Heart right ventricle (tissue), 16 donors: ENCODE results near the gene PRKCE. TPM values are rescaled to one million over a fixed set of nuclear protein-coding genes. Genes with fewer than 3 reads are reported as not detected.
A peak's percentile ranks its signal among the peaks of the same experiment; 100 is the strongest.
"Not testable (repeated sequence)": the region's sequence is repeated elsewhere in the genome, so short reads cannot be mapped to it uniquely, and the experiment has no call there.

ENCODE experiments used
- ATAC-seq, 8 donors: fragments of 200-7000 bp; cut with Tn5 transposase; one replicate each; pipeline ENCODE4 v1.9.1; 2020; ENCODE audit warnings: mild to moderate bottlenecking in 8 of 8, moderate library complexity in 8 of 8, moderate number of reproducible peaks in 1 of 8
- DNase-seq, 2 donors: peaks; one replicate each; pipeline ENCODE4 v3.0.0-alpha.2; 2020
- H3K27ac ChIP-seq, 10 donors: fragments of 200-600 bp; sonication (generic) in 2 of 10; one replicate each; pipeline versions ENCODE4 v1.5.0 to v1.8.0; 2020 to 2022; ENCODE audit warnings: mild to moderate bottlenecking in 3 of 10
- H3K27me3 ChIP-seq, 7 donors: fragments of 200-600 bp; one replicate each; pipeline ENCODE4 v1.8.0; 2021 to 2022; ENCODE audit warnings: mild to moderate bottlenecking in 2 of 7
- H3K36me3 ChIP-seq, 9 donors: fragments of 200-600 bp; sonication (generic) in 1 of 9; one replicate each; pipeline versions ENCODE4 v1.5.0 to v1.8.0; 2020 to 2022; ENCODE audit warnings: mild to moderate bottlenecking in 2 of 9
- H3K4me1 ChIP-seq, 9 donors: fragments of 200-600 bp; sonication (generic) in 1 of 9; one replicate each; pipeline versions ENCODE4 v1.5.0 to v1.8.0; 2020 to 2022; ENCODE audit warnings: mild to moderate bottlenecking in 4 of 9
- H3K4me3 ChIP-seq, 10 donors: fragments of 200-600 bp; sonication (generic) in 2 of 10; one replicate each; pipeline versions ENCODE4 v1.5.0 to v1.8.0; 2020 to 2022; ENCODE audit warnings: mild to moderate bottlenecking in 7 of 10, moderate library complexity in 2 of 10
- H3K9me3 ChIP-seq, 11 donors: fragments of 200-600 bp in 10 of 11; sonication (generic) in 2 of 11; one replicate each; pipeline versions ENCODE4 v1.5.0 to v1.8.0; 2013 to 2022; ENCODE audit warnings: mild to moderate bottlenecking in 2 of 11, control low read depth in 1 of 11, moderate library complexity in 1 of 11
- CTCF ChIP-seq, 9 donors: fragments of 200-600 bp; sonication (generic) in 2 of 9; IDR thresholded peaks; one replicate each; pipeline versions ENCODE4 v1.5.0 to v1.8.0; 2021 to 2022; ENCODE audit warnings: antibody characterized with exemption in 9 of 9, mild to moderate bottlenecking in 5 of 9, moderate library complexity in 1 of 9
- WGBS, 2 donors: extraction: QIAGEN DNeasy Blood & Tissue Kit; methylation state at CpG; one replicate each; pipeline ENCODE4 v1.1.7; 2013; ENCODE audit warnings: inconsistent platforms in 1 of 2; 5-methylcytosine and 5-hydroxymethylcytosine counted together
- intact Hi-C, 10 donors: fragments of 100-400 bp; cut with DNase I; formaldehyde crosslinking; loops; one replicate each; pipeline versions ENCODE4 v1.11.1 to v1.14.2; 2022
- polyA plus RNA-seq, 2 donors: library from polyadenylated mRNA; stranded (reverse); fragments of 200-250 nt; gene quantifications; one replicate each; pipeline ENCODE4 v1.2.3, GENCODE V29; 2013
- total RNA-seq, 10 donors: library from RNA; stranded (reverse); fragmentation: NEBNext Ultra II Directional in 3 of 10; extraction: Animal tissue kit (Norgen Biotek cat#: 25700) in 3 of 10; gene quantifications; one replicate each; pipeline versions ENCODE4 v1.2.1 to v1.2.4, GENCODE V29; 2021 to 2023
- donor health status: Arrhythmogenic right ventricular cardiomyopathy.
- donor health status: ischemic (EF 13 %, LVEDD 7.1; RV severe dilation, severe dysfunction).
- donor health status: healthy with polysubstance abuse.
- donor health status: DM: no; HTN: yes; CAD: no.
- donor health status: DM: no; HTN: no; CAD: no.
- donor health status: ischemic (EF 25% LVEDD 6.9; RV normal size, moderate dysfunction).
- donor health status: ischemic (EF 25% LVEDD 5.7; RV mildly dilated, moderate dysfunction).
- donor health status: healthy.
- donor health status: DM: yes; HTN: yes; CAD: no.
- donor health status: Ischemic cardiomyopathy.
- donor health status: ischemic (EF 35%, LVEDD 5.7; RV mildly dilated, moderate dysfunction).
- donor health status: nonischemic (EF 11% LVEDD 7.7; RV severe dilation, severe dysfunction).
- donor health status: DM: yes; HTN: yes; CAD: no.
- donor health status: PGD.
- donor health status: ischemic (EF 29% LVEDD 5.4; RV normal size, mild dysfunction).
- donor health status: nonischemic (EF 23%, LVEDD 6.1; RV moderate dilation, normal function).

Gene PRKCE
- total and polyA plus RNA-seq, 12 donors = 3.7 to 22.7 (median 16.7) TPM

GRCh38 chr2:45715601-45716379 is 64.3 kb downstream of the PRKCE start:
- Histone ChIP-seq H3K4me1 (peaks cover 0 to 31% (median 5%) of the 10 kb centered on the region in 9 donors), H3K4me3 (no peak overlapping the region), H3K9me3 (no peaks in the 10 kb centered on the region), H3K27me3 (no peaks in the 10 kb centered on the region), H3K27ac (no peak overlapping the region), H3K36me3 (no peaks in the 10 kb centered on the region)
- DNase-seq (no peak), ATAC-seq (no peak)
- 93 to 96% methylated on average over 5 of the region's 5 CpGs for WGBS, 2 donors
- TF ChIP-seq CTCF (IDR thresholded peaks at IDR 0.05) = no peak
- intact Hi-C loops = no loop called here

- H3K27ac ChIP-seq, intact Hi-C loops, H3K9me3 ChIP-seq, H3K4me3 ChIP-seq, DNase-seq, ATAC-seq, H3K36me3 ChIP-seq, H3K27me3 ChIP-seq: not testable (repeated sequence)
- H3K4me1 ChIP-seq = peaks cover 0 to 31% (median 5%) of the 10 kb centered on the region in 9 donors
- 68 to 76% methylated on average over 1 of the region's 1 CpG for WGBS, 2 donors
Observed at GRCh38 chr2:45716432-45716831, 65.0 kb downstream of the PRKCE start.

- no peak for DNase-seq
- intact Hi-C loops = no loop called here
- no peak for TF ChIP-seq CTCF (IDR thresholded peaks at IDR 0.05)
- no peaks in the 10 kb centered on the region for H3K27me3 ChIP-seq
- peaks cover 0 to 31% (median 5%) of the 10 kb centered on the region in 9 donors for H3K4me1 ChIP-seq
- no peak for ATAC-seq
- no peak overlapping the region for H3K4me3 ChIP-seq
- H3K27ac ChIP-seq = no peak overlapping the region
- H3K9me3 ChIP-seq = no peaks in the 10 kb centered on the region
- H3K36me3 ChIP-seq = no peaks in the 10 kb centered on the region
Observed at GRCh38 chr2:45716915-45717314, 65.4 kb downstream of the PRKCE start.

- intact Hi-C loops = no loop called here
- TF ChIP-seq CTCF (IDR thresholded peaks at IDR 0.05) = no peak
- Histone ChIP-seq H3K4me3 (no peak overlapping the region), H3K27me3 (no peaks in the 10 kb centered on the region), H3K27ac (no peak overlapping the region), H3K36me3 (no peaks in the 10 kb centered on the region), H3K9me3 (no peaks in the 10 kb centered on the region), H3K4me1 (peaks cover 2 to 36% (median 19%) of the 10 kb centered on the region in 9 donors)
- 92 to 93% methylated on average over 6 of the region's 6 CpGs for WGBS, 2 donors
- ATAC-seq (no peak), DNase-seq (no peak)
Observed at GRCh38 chr2:45720210-45720609, 68.7 kb downstream of the PRKCE start.

GRCh38 chr2:45721150-45721549 is 69.7 kb downstream of the PRKCE start:
- Histone ChIP-seq H3K27me3 (no peaks in the 10 kb centered on the region), H3K4me1 (peaks cover 2 to 39% (median 21%) of the 10 kb centered on the region in 9 donors), H3K4me3 (no peak overlapping the region), H3K36me3 (no peaks in the 10 kb centered on the region), H3K27ac (no peak overlapping the region), H3K9me3 (no peaks in the 10 kb centered on the region)
- intact Hi-C loops = no loop called here
- no peak for DNase-seq
- ATAC-seq = peak in 2 of 8 donors; percentile 21 to 53
- TF ChIP-seq CTCF (IDR thresholded peaks at IDR 0.05) = no peak
- 89 to 93% methylated on average over 1 of the region's 1 CpG for WGBS, 2 donors
